Measurements from ENCODE around the gene NDUFAF8. TPM values are rescaled to one million over a fixed set of nuclear protein-coding genes. Genes with fewer than 3 reads are reported as not detected.

NDUFAF8 gene
- total RNA-seq, 2 experiments from 2014 or later = 42.3 to 48.3 TPM

DNA sequence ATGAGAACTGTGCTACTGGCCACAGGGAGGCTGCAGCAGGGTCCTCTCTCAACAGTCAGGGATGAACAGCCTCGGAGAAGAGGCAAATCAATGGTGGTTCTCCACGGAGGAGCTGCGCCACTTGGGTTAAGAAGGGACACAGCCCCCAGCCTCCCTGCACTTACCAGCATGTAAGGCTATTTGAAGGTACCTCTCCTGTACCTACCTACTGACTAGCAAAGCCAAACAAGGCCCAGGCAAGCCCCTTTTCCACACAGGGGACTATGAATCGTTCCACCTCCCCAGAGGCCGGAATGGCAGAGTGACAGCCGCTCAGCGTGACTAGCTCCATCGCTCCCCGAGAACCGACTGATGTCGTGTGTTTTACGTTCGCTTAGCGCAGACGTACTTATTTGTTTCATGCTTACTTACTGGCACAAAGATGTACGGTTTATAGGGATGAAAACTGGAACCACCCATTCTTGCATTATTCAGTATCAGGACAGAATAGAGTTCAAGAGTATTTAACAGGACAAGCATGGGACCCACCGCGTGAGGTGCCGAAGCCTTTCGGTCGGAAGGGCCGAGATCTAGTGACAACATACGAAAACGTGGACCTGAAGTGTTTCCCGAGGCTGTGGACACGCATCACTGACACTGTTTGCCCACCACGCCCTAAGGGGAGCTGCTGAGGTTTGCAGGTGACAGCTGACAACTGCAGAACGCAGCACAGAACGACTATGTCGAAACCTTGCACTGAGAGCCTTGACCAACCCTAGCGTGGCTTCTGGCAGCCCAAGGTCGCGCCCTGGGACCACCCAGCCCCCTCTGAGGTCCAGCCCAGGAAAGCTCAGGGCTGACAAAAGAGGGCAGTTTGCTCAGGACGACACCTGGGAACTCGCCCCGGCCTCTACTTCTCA lies 1.3 kb upstream of the NDUFAF8 start:
- ATAC-seq (no peak), DNase-seq (no peak)
- Mint-ChIP-seq H3K4me3 (peak overlapping the region; percentile 82), H3K9me3 (ENCODE audit: insufficient read depth) (no peaks in the 10 kb centered on the region), H3K36me3 (ENCODE audit: low read depth) (peaks cover 16% of the 10 kb centered on the region), H3K27me3 (ENCODE audit: low read depth) (no peaks in the 10 kb centered on the region), H3K4me1 (ENCODE audit: low read depth) (peaks cover 39% of the 10 kb centered on the region), H3K27ac (peak overlapping the region; percentile 42)
- ChIA-PET POLR2A (interaction anchor here (0.8 to 2.6 kb wide), 10 partner anchors 12 to 276 kb away, joined by 3 to 9 read pairs (median 5); partner anchors contain the start of genes CEP131 and SLC38A10), CTCF (interaction anchor here (0.8 to 1.9 kb wide), 4 partner anchors 13 to 247 kb away, joined by 3 to 5 read pairs (median 4); partner anchors contain the start of gene SLC38A10)

DNA sequence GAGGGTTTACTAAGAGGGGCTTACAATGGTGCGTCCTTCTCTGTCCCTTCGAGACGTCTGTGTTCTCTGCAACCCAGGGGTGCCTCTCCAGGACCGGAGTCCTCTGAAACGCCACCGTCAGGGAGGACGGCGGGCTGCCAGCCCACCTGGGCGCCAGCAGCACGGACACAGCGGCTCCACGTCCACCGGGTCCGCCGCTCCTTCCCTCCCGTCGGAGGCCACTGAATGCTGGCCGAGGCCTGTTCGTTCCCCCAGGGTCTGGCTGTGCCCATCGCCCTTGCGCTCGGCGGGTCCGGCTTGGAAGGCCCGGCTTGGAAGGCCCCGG lies 666 bp upstream of the NDUFAF8 start:
- H3K27ac Mint-ChIP-seq = peak overlapping the region; percentile 55

DNA sequence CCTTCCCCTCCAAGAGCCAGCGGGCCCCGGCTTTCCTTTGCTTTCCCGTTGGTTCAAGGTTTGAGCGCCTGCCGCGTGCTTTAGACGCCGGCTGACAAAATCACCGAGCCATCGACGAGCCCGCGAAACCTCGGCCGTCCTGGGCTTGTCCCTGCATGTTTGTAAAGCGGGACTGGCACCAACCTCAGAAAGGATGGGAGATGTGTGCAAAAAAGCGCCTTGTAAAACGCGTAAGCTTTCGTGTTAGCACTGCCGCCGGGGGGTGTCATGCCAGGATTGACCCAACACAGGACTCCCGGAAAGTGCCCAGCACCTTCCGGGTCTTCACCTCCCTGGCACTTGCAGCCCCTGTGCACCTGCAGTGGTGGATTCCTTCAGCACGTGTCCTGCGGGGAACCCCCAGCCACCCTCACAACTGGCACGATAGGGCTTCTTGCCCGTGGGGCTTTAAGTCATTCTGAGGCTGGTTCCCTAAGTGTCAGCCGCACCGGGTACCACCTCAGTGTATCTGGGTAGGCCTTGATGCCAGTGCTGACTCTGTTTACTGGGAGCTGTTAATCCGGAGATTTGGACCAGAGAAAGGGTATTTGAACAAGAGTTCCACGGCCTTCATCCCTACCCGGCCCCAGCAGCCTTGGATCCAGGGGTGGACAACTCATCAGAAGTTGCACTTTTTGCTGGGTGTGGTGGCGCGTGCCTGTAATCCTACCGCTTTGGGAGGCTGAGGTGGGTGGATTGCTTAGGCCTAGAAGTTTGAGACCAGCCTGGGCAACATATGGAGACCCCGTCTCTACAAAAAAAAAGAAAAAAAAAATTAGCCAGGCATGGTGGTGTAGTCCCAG lies 817 bp downstream of the NDUFAF8 start:
- peak; percentile 54 for DNase-seq
- peak overlapping the region; percentile 96 for H3K4me3 Mint-ChIP-seq
- no peaks in the 10 kb centered on the region for H3K9me3 Mint-ChIP-seq (ENCODE audit: insufficient read depth)
- peak overlapping the region; percentile 97 for H3K27ac Mint-ChIP-seq
- no peaks in the 10 kb centered on the region for H3K27me3 Mint-ChIP-seq (ENCODE audit: low read depth)
- peaks cover 20% of the 10 kb centered on the region for H3K36me3 Mint-ChIP-seq (ENCODE audit: low read depth)
- ATAC-seq = no peak
- POLR2A ChIA-PET = interaction anchor here (0.7 to 2.6 kb wide), 10 partner anchors 8 to 407 kb away, joined by 3 to 9 read pairs (median 4); partner anchors contain the start of gene CEP131
- CTCF ChIA-PET = interaction anchor here (0.6 to 1.6 kb wide), 6 partner anchors 13 to 858 kb away, joined by 3 to 6 read pairs (median 3); no protein-coding TSS in a partner anchor
- peaks cover 41% of the 10 kb centered on the region for H3K4me1 Mint-ChIP-seq (ENCODE audit: low read depth)

More for the DNA sequence above, 666 bp upstream of the NDUFAF8 start:
- ChIA-PET CTCF (interaction anchor here (0.5 to 1.9 kb wide), 11 partner anchors 10 to 824 kb away, joined by 3 to 5 read pairs (median 3); partner anchors contain the start of gene SLC38A10), POLR2A (interaction anchor here (0.8 to 2.6 kb wide), 15 partner anchors 8 to 408 kb away, joined by 3 to 9 read pairs (median 5); partner anchors contain the start of genes CEP131 and SLC38A10)
- no peaks in the 10 kb centered on the region for H3K9me3 Mint-ChIP-seq (ENCODE audit: insufficient read depth)
- ATAC-seq (no peak), DNase-seq (no peak)
- H3K27me3 Mint-ChIP-seq (ENCODE audit: low read depth) = no peaks in the 10 kb centered on the region
- H3K36me3 Mint-ChIP-seq (ENCODE audit: low read depth) = peaks cover 16% of the 10 kb centered on the region
- H3K4me1 Mint-ChIP-seq (ENCODE audit: low read depth) = peaks cover 39% of the 10 kb centered on the region
- peak overlapping the region; percentile 82 for H3K4me3 Mint-ChIP-seq

DNA sequence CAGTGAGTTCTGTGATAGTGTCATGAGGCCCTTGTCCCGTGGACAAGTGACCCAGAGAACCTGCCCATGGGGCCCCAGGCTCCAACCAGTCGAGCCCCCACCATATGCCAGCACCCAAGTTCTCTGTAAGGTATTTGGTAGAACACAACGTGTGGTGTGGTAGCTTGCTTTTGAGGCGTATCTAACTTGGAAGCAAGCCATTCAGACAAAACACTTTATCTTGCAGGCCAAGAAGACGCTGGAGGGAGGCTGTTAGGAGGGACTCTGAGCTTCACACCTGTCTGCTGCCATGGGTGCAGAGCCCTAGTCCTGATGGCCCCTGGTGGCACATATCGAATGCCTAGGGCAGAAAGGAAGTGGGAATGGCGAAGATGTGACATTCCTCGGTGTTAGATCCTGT lies 1.6 kb downstream of the NDUFAF8 start:
- Mint-ChIP-seq H3K27ac (peak overlapping the region; percentile 32), H3K9me3 (ENCODE audit: insufficient read depth) (no peaks in the 10 kb centered on the region), H3K27me3 (ENCODE audit: low read depth) (no peaks in the 10 kb centered on the region), H3K4me3 (peak overlapping the region; percentile 96), H3K36me3 (ENCODE audit: low read depth) (peaks cover 21% of the 10 kb centered on the region), H3K4me1 (ENCODE audit: low read depth) (peaks cover 40% of the 10 kb centered on the region)
- ATAC-seq (no peak), DNase-seq (no peak)
- ChIA-PET POLR2A (interaction anchor here (0.7 to 1.1 kb wide), 2 partner anchors 11 to 93 kb away, joined by 3 read pairs; no protein-coding TSS in a partner anchor), CTCF (no interaction called here)

DNA sequence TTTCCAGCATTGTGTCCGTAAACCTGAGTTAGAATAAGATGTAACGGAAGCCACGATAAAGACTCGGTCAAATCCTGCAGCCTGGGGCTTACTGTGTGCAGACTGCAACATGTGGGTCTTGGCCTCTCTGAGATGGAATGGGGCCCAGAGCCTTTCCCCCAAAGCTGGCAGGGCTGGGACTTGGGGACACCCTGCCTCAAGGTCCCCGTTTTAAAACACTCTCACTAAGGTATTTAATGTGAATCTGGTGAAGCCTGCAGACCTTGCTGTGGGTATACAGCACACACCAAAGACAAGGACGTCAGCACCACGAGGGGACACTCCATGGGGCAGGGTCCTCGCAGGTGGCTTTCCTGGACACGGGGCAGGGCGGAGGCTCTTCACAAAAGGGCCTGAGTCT lies 2.1 kb downstream of the NDUFAF8 start:
- DNase-seq (no peak), ATAC-seq (no peak)
- Mint-ChIP-seq H3K4me3 (peak overlapping the region; percentile 96), H3K4me1 (ENCODE audit: low read depth) (peaks cover 38% of the 10 kb centered on the region), H3K27me3 (ENCODE audit: low read depth) (no peaks in the 10 kb centered on the region), H3K27ac (no peak overlapping the region), H3K36me3 (ENCODE audit: low read depth) (peaks cover 21% of the 10 kb centered on the region), H3K9me3 (ENCODE audit: insufficient read depth) (no peaks in the 10 kb centered on the region)
- POLR2A ChIA-PET = no interaction called here
- CTCF ChIA-PET = no interaction called here

DNA sequence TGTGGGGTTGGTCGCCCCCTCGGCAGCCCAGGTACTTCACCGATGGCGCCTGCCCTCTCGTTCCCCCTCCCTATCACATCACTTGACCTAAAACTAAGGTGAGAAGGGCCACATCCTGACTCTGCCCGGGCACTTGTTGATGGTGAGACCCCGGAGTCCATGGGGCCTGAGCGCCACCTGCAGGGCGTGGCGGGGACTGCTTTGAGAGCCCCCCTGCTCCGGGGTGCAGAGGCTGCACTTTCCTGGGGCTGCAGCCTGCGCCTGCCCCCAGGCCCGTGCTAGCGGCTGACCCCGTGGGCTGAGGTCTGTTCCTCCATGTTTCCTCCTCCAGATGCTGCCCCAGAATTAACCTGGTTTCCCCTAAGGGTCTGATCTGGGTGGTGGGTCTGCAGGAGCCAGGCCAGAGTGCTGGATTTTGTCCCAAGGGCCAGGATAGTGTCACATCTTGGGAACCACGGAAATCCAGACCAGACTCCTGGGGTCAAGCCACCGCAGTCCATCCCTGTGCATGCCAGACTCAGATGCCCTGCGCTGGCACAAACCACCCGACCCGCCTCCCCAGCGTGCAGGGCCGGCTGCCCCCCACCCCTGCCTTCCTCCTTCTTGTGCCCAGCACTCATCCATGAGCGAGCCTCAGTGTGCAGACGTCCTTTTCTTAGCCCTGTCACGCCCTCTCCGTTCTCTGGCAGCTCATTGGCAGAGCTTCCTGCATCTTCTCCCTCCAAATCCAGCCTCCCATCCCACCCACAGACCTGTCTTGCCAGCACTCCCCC lies 2.7 kb downstream of the NDUFAF8 start:
- no peak for ATAC-seq

DNA sequence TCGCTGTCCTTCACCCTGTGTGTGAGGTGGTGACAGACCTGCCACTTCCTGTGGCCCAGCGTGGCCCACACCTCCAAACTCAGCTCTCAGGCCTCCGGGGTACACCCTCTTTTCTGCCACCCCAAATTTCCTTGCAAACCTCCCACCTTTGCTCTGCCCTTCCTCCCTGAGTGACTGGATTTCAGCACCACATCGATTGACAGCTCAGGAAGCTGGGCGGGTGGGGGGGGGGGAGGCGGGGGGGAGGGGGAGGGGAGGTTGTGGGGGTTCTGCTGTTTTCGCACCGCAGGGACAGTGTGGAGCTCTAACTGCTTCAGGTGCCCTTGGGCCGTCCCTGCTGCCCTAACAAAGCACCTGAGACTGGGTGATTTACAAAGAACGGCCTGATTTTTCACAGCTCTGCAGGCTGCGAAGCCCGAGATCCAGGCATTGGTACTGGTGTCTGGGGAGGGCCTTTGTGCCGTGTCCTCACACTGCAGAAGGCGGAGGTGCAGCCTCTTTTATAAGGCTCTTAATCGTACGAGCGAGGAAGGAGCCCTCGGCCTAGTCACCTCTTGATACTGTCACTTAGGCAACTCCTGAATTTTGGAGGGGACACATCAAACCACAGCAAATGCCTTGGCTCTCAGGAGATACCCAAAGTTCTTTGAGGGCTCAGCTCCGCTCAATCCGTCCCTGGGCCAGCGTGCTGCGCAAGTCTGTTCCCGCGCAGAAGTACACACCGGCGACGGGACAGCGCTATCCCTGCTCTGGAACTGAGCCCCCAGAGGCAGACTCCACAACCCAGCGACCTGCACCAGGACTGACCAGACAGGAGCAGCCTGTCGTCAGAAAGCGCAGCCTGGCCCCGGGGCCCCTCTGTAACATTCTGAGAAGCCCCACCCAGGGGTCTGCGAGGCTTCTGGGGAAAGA lies 3.6 kb downstream of the NDUFAF8 start:
- POLR2A ChIA-PET = no interaction called here

More for the DNA sequence above, 2.7 kb downstream of the NDUFAF8 start:
- H3K36me3 Mint-ChIP-seq (ENCODE audit: low read depth) = peaks cover 21% of the 10 kb centered on the region
- peaks cover 37% of the 10 kb centered on the region for H3K4me1 Mint-ChIP-seq (ENCODE audit: low read depth)
- H3K9me3 Mint-ChIP-seq (ENCODE audit: insufficient read depth) = no peaks in the 10 kb centered on the region
- CTCF ChIA-PET = no interaction called here
- DNase-seq = peak; percentile 77
- H3K27ac Mint-ChIP-seq = peak overlapping the region; percentile 39
- H3K27me3 Mint-ChIP-seq (ENCODE audit: low read depth) = no peaks in the 10 kb centered on the region
- POLR2A ChIA-PET = no interaction called here
- H3K4me3 Mint-ChIP-seq = peak overlapping the region; percentile 36

DNA sequence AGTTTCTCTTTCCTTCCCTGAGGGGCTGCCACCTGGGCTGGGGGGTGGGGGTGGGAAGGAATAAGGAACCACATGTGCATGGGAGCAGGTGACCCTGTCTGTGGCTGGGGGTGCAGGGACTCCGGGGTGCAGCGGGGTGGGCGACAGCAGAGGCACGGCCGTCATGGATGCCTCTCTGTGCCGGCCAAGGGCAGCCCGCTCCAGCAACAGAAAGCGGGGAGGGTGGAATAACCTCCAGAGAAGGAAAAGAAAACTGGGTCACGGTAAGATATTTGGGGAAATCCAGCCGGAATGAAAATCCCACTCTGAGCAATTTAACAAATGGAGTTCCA lies 4.2 kb downstream of the NDUFAF8 start:
- Mint-ChIP-seq H3K4me3 (no peak overlapping the region), H3K4me1 (ENCODE audit: low read depth) (peaks cover 26% of the 10 kb centered on the region), H3K9me3 (ENCODE audit: insufficient read depth) (no peaks in the 10 kb centered on the region), H3K27ac (no peak overlapping the region), H3K27me3 (ENCODE audit: low read depth) (no peaks in the 10 kb centered on the region), H3K36me3 (ENCODE audit: low read depth) (peaks cover 21% of the 10 kb centered on the region)
- ChIA-PET POLR2A (no interaction called here), CTCF (no interaction called here)
- no peak for DNase-seq
- no peak for ATAC-seq

More for the DNA sequence above, 3.6 kb downstream of the NDUFAF8 start:
- no peak for ATAC-seq
- H3K4me3 Mint-ChIP-seq = peak overlapping the region; percentile 25
- H3K4me1 Mint-ChIP-seq (ENCODE audit: low read depth) = peaks cover 30% of the 10 kb centered on the region
- H3K27ac Mint-ChIP-seq = peak overlapping the region; percentile 37
- H3K27me3 Mint-ChIP-seq (ENCODE audit: low read depth) = no peaks in the 10 kb centered on the region
- DNase-seq = no peak
- CTCF ChIA-PET = no interaction called here
- H3K36me3 Mint-ChIP-seq (ENCODE audit: low read depth) = peaks cover 21% of the 10 kb centered on the region
- no peaks in the 10 kb centered on the region for H3K9me3 Mint-ChIP-seq (ENCODE audit: insufficient read depth)

DNA sequence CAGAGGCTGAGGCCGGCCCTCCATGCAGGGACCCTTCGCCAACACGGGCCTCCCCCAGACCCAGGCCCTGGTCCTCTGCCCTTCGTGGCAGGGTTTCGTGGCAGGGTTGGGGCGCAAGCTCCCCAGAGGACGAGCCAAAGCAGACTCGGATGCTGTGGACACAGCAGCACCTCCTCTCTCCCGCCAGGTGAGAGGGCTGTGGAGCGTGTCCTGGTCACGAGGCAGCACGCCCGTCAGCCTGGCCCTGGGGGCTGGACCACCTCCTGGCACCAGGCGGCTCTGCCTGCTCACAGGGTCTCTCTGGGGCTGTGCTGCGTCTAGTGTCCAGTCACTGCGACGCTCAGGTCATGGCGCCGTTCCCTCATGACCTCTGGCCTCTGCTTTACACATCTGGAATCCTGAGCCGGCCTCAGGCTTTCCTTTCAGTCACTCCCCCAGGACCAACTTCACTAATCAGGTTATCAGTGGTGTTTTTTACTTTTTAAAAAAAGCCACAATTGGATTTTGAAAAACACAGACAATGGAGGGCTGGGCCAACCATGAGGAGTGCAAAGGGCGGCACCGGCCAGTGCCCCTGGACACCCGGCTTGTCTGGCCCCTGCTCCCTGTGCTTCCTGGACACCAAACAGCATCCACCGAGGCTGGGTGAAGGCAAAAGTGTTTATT lies 5.4 kb downstream of the NDUFAF8 start:
- Mint-ChIP-seq H3K4me1 (ENCODE audit: low read depth) (peaks cover 26% of the 10 kb centered on the region), H3K36me3 (ENCODE audit: low read depth) (peaks cover 21% of the 10 kb centered on the region), H3K9me3 (ENCODE audit: insufficient read depth) (no peaks in the 10 kb centered on the region), H3K27ac (no peak overlapping the region), H3K27me3 (ENCODE audit: low read depth) (no peaks in the 10 kb centered on the region), H3K4me3 (no peak overlapping the region)
- CTCF ChIA-PET = no interaction called here
- POLR2A ChIA-PET = no interaction called here
- no peak for ATAC-seq
- DNase-seq = no peak

DNA sequence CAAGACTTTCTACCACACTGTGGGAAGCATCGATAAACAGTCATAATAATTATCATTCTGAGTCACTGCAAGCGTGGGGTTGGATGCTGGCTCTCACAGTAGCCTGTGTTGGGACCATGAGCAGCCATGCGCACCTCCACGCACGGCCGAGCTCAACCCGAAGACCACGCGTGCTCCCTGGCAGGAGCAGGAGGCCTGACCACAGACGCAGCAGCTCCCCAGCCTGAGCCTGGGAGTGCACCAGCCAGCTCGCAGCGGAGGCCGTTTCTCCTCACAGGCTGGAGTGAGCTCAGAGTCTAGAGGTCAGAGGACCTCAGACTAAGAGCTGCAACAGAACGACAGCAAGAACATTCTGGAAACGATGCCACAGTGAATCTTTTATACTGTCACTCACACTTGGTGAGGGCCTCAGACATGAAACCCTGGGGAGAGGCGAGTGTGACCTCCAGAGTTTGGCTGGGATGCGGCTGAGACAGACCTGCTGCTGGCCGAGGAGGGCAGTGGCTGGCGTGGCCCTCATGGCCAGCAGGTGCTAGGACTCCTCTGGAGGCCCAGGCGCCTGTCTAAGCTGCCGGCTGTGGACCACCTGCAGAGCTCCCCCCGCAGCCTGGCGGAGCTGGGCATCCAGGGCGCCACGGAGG lies 6.0 kb downstream of the NDUFAF8 start:
- Mint-ChIP-seq H3K36me3 (ENCODE audit: low read depth) (peaks cover 22% of the 10 kb centered on the region), H3K4me3 (no peak overlapping the region), H3K4me1 (ENCODE audit: low read depth) (peaks cover 24% of the 10 kb centered on the region), H3K27me3 (ENCODE audit: low read depth) (no peaks in the 10 kb centered on the region), H3K27ac (no peak overlapping the region), H3K9me3 (ENCODE audit: insufficient read depth) (no peaks in the 10 kb centered on the region)
- POLR2A ChIA-PET = no interaction called here
- ATAC-seq = no peak
- DNase-seq = no peak
- CTCF ChIA-PET = no interaction called here
